GM18873 (cell line): ENCODE results near the gene M1AP.
"Not testable (repeated sequence)": the region's sequence is repeated elsewhere in the genome, so short reads cannot be mapped to it uniquely, and the experiment has no call there.

Source experiments
- ATAC-seq: cut with Tn5 transposase; IDR thresholded peaks from one replicate; pipeline ENCODE4 v1.9.1; 2021; ENCODE audit warnings: mild to moderate bottlenecking, moderate library complexity, moderate number of reproducible peaks; ENCODE audit not compliant: unreplicated experiment, low FRiP score

M1AP gene

DNA sequence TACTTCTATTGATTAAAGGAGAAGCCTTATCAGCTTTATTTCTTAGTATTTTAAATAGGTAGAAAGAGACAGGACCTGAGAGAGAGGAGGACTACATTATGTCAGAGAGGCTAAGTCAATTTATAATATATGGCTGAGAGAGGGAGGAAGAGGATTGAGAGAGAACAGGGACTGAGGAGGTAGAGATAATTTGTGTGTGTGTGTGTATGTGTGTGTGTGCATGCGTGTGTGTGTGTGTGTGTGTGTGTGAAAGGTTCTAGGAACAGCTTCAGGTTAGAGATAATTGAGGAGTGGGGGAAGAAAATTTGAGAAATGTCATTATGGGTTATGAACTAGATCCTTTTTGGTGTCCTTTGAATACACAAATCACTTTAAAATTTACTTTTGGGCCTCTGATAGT is 78.4 kb downstream of the M1AP start:
- no peak for ATAC-seq

DNA sequence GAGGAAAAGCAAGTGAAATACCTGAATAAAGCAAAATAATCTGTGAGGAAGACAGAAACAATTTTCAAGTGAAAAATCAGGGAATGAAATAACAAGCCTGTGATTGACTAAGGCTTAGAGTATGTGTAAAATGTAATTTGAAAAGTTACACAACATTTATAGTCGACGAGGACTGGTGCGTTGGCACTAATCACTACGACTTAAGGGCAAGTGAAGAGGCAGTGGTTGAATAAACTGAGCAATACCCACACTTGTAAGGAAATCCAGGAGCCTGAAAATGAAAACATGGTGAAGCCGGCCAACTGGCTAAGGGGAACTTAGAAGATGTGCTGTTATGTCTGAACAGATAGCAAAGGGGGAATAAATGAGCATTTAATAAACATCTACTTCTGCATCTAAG is 80.2 kb downstream of the M1AP start:
- no peak for ATAC-seq

GRCh38 chr2:74566754-74567085 is 81.4 kb downstream of the M1AP start:
- ATAC-seq: no peak

GRCh38 chr2:74566076-74566753 is 81.9 kb downstream of the M1AP start:
- no peak for ATAC-seq

GRCh38 chr2:74564222-74564621 is 83.9 kb downstream of the M1AP start:
- ATAC-seq: no peak

- no peak for ATAC-seq
Observed at GRCh38 chr2:74562126-74562775, 85.9 kb downstream of the M1AP start.

- ATAC-seq: not testable (repeated sequence)
Observed at GRCh38 chr2:74561022-74561421, 87.1 kb downstream of the M1AP start.

GRCh38 chr2:74560591-74560990 is 87.5 kb downstream of the M1AP start:
- no peak for ATAC-seq

DNA sequence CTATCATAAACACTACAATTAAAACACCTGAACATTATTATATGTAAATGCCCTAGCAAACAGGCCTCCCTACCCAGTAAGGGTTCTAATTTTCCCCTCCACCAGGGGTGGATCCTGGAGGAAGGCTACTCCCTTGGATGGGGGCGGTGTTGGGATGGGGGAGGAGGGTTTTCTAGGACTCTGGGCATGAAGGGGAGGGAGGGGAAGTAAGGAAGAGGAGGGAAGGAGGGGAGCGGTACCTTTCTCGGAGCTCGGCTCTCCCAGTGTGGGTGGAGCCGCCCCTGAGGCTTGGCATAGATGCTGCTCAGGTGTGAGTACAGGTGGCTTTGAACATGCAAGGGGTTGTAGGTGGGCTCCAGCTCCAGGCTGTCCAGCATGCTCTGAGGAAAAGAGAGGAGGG is 88.2 kb downstream of the M1AP start:
- ATAC-seq: no peak

DNA sequence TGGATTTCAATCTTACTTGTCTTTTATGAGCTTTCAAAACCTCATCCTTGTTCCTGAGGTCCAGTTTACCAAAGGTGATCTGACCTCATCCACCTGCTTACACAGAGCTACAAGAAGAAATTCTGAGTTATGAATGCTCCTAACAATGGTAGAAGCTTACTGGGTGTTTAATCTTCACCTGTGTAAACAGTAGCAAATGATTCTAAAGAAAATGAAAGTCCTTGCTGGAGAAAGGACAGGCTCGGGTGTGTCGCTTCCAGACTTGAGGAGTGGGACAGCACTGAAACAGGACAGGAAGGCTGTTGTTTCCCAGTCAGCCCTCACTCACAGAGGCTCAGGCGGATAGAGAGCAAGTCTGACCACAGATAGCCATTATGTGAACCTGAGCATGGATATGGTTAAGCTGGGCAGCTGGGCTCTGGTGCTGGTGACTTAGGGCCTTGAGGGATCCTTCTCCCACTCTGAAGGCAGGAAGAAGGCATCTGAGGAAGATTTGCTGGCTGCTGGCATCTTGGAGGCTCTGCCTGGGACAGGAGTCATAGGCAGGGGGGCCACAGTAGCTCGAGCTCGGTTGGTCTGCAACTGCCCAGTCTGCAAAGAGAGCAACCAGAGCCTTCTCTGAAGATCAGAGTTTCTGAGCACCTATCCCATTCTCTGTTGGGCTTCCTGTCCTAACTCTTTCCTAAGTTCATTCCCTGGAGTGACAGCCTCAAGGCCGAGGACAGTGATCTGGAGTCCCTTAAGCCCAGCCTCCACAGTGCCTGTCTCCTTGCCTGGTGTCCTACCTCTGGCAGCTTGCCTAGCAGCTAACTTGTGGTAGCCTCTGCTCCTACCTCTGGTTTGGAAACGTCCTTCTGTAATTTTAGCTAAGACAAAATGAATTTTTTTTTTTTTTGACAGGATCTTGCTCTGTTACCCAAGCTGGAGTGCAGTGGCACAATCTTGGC is 89.6 kb downstream of the M1AP start:
- no peak for ATAC-seq

- no peak for ATAC-seq
Observed at GRCh38 chr2:74556831-74557370, 91.2 kb downstream of the M1AP start.

DNA sequence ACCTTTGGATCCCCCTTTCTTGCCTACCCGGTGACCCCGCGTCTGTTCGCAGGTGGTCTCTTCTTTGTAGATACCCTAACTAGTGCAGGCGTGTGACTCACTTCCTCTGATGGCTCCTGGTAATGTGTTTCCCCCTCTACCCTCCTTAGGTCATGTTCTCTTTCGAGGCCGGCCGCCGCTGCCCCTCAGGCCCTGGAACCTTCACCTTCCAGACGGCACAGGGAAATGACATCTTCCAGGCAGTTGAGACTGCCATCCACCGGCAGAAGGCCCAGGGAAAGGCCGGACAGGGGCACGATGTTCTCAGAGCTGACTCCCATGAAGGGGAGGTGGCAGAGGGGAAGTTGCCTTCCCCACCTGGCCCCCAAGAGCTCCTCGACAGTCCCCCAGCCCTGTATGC is 92.0 kb downstream of the M1AP start:
- ATAC-seq: no peak

DNA sequence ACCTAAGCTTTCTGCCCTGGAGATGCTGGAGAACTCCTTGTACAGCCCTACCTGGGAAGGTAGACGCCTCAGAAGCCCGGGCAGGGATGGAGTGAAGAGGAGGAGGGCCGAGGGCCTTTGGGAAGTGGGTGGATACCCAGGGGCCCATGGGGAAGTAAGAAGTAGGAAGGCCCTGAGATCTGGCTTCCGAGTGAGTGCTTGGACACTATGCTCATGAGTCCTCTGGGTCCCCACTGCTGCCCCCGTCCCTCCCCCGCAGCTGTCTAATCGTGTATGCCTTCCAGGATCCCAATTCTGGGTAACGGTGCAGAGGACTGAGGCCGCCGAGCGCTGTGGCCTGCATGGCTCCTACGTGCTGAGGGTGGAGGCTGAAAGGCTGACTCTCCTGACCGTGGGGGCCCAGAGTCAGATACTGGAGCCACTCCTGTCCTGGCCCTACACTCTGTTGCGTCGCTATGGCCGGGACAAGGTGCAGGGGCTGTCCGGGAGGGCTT is 92.5 kb downstream of the M1AP start:
- ATAC-seq: no peak

DNA sequence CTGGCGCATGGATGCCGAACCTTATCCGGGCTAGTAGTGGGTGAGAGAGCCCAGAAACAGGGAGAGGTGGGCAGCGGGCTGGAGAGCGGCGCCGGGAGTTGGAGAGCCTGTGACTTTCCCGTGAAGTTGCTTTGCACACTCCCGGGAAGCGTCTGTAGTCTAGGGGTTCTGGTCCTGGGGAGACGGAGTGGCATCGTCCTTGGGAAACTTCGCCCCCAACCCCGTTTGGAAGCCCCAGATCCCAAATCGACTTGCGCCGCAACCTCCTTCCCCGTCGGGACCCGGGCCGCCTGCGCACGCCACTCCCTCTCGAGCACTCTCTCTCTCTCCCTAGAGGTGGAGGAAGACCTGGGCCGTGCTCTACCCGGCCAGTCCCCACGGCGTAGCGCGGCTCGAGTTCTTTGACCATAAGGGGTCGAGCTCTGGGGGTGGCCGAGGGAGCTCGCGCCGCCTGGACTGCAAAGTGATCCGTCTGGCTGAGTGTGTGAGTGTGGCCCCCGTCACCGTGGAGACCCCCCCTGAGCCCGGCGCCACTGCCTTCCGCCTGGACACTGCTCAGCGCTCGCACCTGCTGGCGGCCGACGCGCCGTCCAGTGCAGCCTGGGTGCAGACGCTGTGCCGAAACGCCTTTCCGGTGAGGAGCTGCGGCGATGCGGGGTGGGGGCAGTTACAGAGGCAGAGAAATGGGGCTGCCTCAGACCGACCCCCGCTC is 93.2 kb downstream of the M1AP start:
- ATAC-seq: peak; percentile 39

DNA sequence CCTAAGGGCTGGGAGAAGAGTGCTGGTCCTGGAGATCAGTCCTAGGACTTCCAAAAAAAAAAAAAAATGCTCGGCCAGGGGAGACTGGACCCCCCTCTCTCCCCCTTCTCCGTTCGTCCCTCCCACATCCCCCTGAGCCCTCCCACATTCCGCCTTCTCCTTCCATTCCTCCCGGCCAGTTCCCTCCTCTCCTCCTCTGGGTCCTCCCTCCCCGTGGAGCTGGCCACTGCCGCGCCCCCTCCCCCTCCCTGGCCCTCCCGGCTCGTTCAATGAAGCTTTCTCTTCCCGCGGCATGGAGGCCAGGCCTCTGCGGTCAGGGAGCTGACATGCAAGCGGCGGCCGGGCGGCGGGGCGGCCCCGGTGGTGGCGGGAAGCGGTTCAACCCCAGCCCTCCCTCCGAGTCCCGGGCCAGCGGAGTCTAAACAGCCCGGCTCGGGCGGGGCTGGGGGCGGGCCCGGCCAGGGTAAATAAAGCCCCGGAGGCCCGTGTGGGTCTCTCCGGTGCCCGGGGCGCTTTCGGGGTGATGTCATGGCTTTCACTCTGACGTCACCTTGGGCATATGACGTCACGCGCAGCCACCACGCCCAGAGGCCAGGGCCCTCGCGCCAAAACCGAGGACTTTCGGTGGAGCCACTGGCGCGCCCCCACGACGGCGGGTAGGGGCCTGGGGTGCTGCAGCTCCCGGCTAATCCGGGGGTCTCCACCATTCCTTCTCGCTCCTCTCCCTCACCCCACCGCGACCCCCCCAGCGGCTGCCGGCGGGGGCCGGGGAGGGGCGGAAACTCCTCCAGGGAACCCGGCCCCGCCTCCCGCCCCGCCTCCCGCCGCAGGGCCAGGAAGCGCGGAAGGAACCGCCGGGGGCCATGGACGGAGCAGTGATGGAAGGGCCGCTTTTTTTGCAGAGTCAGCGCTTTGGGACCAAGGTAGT is 94.0 kb downstream of the M1AP start, which contains the start of the genes DOK1 and LOXL3:
DOK1 (plus strand) TSS at position 829 of the 928 bp plus-strand sequence; CDS start at position 864, 35 bp downstream.
LOXL3 (minus strand) TSS at position 51 of the 928 bp plus-strand sequence. CDS start 1,308 bp downstream, outside the sequence.
- peak; percentile 30 for ATAC-seq

- ATAC-seq: no peak
Observed at GRCh38 chr2:74552914-74553811, 95.0 kb downstream of the M1AP start.

DNA sequence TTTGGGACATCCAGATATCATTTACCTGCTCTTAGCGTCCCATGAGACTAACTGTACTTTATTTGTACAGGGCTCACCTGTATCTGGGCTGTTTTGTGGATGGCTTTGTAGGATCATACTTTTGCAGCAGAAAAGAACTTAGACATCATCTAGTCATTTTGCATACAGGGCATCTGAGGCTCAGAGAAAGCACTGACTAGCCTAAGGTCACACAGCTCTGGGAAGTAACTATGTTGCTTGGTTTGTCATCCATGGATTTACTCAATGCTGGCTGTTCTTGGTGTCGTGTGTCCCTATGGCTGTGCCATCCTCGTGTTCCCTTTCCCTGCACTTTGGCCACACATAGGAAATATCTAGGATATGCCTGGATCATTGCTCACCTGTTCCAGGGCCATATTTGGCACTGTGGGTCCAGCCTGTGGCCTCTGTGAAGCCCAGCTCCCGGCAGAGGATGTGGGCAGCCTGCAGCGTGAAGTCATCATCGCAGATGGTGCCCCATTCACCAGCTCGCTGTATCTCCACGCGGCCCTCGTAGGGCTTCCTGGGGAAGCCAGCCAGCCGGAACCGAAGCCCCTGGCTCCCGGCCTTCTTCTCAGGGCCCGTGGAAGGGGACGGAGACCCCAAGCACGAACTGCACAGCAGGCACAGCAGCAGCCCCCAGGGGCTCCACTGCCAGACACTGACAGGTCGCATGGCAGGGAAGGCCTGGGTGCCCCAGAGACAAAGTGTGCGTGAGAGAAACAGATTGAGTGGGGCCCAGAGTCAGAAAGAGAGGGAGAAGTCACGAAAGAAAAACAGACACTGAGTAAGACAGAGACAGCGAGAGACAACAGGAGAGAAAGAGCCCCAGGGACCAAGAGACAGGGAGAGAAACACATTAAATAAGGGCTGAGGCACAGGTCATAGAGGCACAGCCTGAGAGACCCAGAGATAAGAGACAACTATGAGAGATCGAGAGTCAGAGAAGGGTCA is 95.9 kb downstream of the M1AP start:
- peak; percentile 27 for ATAC-seq
